ENCODE results near the gene PTPN23. TPM values are rescaled to one million over a fixed set of nuclear protein-coding genes. Genes with fewer than 3 reads are reported as not detected.

The PTPN23 gene
- polyA plus RNA-seq, 1 donor from 2014 or later: 36.2 TPM

GRCh38 chr3:47404955-47405790 lies 24.4 kb downstream of the PTPN23 start:
- Histone ChIP-seq H3K27ac (ENCODE audit: low read length) (no peak overlapping the region), H3K4me3 (ENCODE audit: low read length) (no peak overlapping the region), H3K79me2 (replicated peaks; ENCODE audit: insufficient read depth, low read length) (no peaks in the 10 kb centered on the region), H4K20me1 (ENCODE audit: insufficient read depth) (no peaks in the 10 kb centered on the region), H3K4me2 (ENCODE audit: low read length) (no peak overlapping the region), H3K9me2 (ENCODE audit: insufficient read depth, low read length) (no peaks in the 10 kb centered on the region), H3F3A (ENCODE audit: insufficient read depth, low read length, poor library complexity, severe bottlenecking) (no peaks in the 10 kb centered on the region), H3K36me3 (ENCODE audit: insufficient read depth, low read length) (no peaks in the 10 kb centered on the region), H3K9me3 (ENCODE audit: low read length) (no peaks in the 10 kb centered on the region), H3K9ac (ENCODE audit: low read length) (no peak overlapping the region), H2AFZ (ENCODE audit: low read depth, low read length) (no peak overlapping the region), H3K27me3 (ENCODE audit: insufficient read depth, low read depth, low read length) (no peaks in the 10 kb centered on the region)
- TF ChIP-seq MXI1 (conservative IDR thresholded peaks at IDR 0.05; ENCODE audit: poor library complexity, severe bottlenecking) (no peak), REST (IDR thresholded peaks at IDR 0.05; ENCODE audit: borderline replicate concordance) (no peak), POLR2AphosphoS5 (IDR thresholded peaks at IDR 0.05) (no peak), EZH2 (IDR thresholded peaks at IDR 0.05; ENCODE audit: borderline replicate concordance, insufficient read depth, low read length, poor library complexity, severe bottlenecking) (no peak), CTCF (IDR thresholded peaks at IDR 0.05; ENCODE audit: poor library complexity, severe bottlenecking) (no peak), SMC3 (conservative IDR thresholded peaks at IDR 0.05; ENCODE audit: poor library complexity) (no peak), EP300 (conservative IDR thresholded peaks at IDR 0.05; ENCODE audit: poor library complexity, severe bottlenecking) (no peak), RAD21 (conservative IDR thresholded peaks at IDR 0.05) (no peak), TAF1 (IDR thresholded peaks at IDR 0.05; ENCODE audit: low read depth) (no peak)

GRCh38 chr3:47405820-47406761 lies 25.3 kb downstream of the PTPN23 start:
- TF ChIP-seq CTCF (IDR thresholded peaks at IDR 0.05; ENCODE audit: poor library complexity, severe bottlenecking): no peak
- no peak for TF ChIP-seq SMC3 (conservative IDR thresholded peaks at IDR 0.05; ENCODE audit: poor library complexity)
- TF ChIP-seq MXI1 (conservative IDR thresholded peaks at IDR 0.05; ENCODE audit: poor library complexity, severe bottlenecking): no peak
- TF ChIP-seq EZH2 (IDR thresholded peaks at IDR 0.05; ENCODE audit: borderline replicate concordance, insufficient read depth, low read length, poor library complexity, severe bottlenecking): no peak
- no peak for TF ChIP-seq TAF1 (IDR thresholded peaks at IDR 0.05; ENCODE audit: low read depth)
- TF ChIP-seq EP300 (conservative IDR thresholded peaks at IDR 0.05; ENCODE audit: poor library complexity, severe bottlenecking): no peak
- TF ChIP-seq RAD21 (conservative IDR thresholded peaks at IDR 0.05): no peak
- no peak for TF ChIP-seq POLR2AphosphoS5 (IDR thresholded peaks at IDR 0.05)
- TF ChIP-seq REST (IDR thresholded peaks at IDR 0.05; ENCODE audit: borderline replicate concordance): no peak
- Histone ChIP-seq H3K9me2 (ENCODE audit: insufficient read depth, low read length) (no peaks in the 10 kb centered on the region), H3F3A (ENCODE audit: insufficient read depth, low read length, poor library complexity, severe bottlenecking) (no peaks in the 10 kb centered on the region), H3K9ac (ENCODE audit: low read length) (no peak overlapping the region), H3K4me3 (ENCODE audit: low read length) (no peak overlapping the region), H3K79me2 (replicated peaks; ENCODE audit: insufficient read depth, low read length) (no peaks in the 10 kb centered on the region), H4K20me1 (ENCODE audit: insufficient read depth) (no peaks in the 10 kb centered on the region), H2AFZ (ENCODE audit: low read depth, low read length) (no peak overlapping the region), H3K27ac (ENCODE audit: low read length) (no peak overlapping the region), H3K9me3 (ENCODE audit: low read length) (no peaks in the 10 kb centered on the region), H3K4me2 (ENCODE audit: low read length) (no peak overlapping the region), H3K27me3 (ENCODE audit: insufficient read depth, low read depth, low read length) (no peaks in the 10 kb centered on the region), H3K36me3 (ENCODE audit: insufficient read depth, low read length) (no peaks in the 10 kb centered on the region)

Data from neural cell (in vitro differentiated cells).